ENCODE measurements around the gene TTC7B.

The TTC7B gene

GRCh38 chr14:90778571-90779255 is 37.5 kb downstream of the TTC7B start:
- no peak overlapping the region for H3K27ac ChIP-seq (ENCODE audit: poor library complexity, severe bottlenecking)
- H3K4me3 ChIP-seq (ENCODE audit: severe bottlenecking): no peak overlapping the region
- H3K27me3 ChIP-seq (ENCODE audit: insufficient read depth, poor library complexity, severe bottlenecking): no peaks in the 10 kb centered on the region
- TF ChIP-seq CTCF (IDR thresholded peaks at IDR 0.05; ENCODE audit: poor library complexity, severe bottlenecking): no peak
- peaks cover 3% of the 10 kb centered on the region for H3K4me1 ChIP-seq (ENCODE audit: insufficient read depth, poor library complexity, severe bottlenecking)
- H3K9me3 ChIP-seq (ENCODE audit: severe bottlenecking): no peaks in the 10 kb centered on the region
- DNase-seq (ENCODE audit: low spot score) (peak; percentile 35), ATAC-seq (ENCODE audit: low read depth) (no peak)
- H3K36me3 ChIP-seq (ENCODE audit: low read depth): peaks cover 26% of the 10 kb centered on the region

GRCh38 chr14:90777830-90778485 is 38.3 kb downstream of the TTC7B start:
- Histone ChIP-seq H3K36me3 (ENCODE audit: low read depth) (peaks cover 26% of the 10 kb centered on the region), H3K9me3 (ENCODE audit: severe bottlenecking) (no peaks in the 10 kb centered on the region), H3K4me3 (ENCODE audit: severe bottlenecking) (no peak overlapping the region), H3K27ac (ENCODE audit: poor library complexity, severe bottlenecking) (no peak overlapping the region), H3K27me3 (ENCODE audit: insufficient read depth, poor library complexity, severe bottlenecking) (no peaks in the 10 kb centered on the region), H3K4me1 (ENCODE audit: insufficient read depth, poor library complexity, severe bottlenecking) (peaks cover 3% of the 10 kb centered on the region)
- peak; percentile 61 for DNase-seq (ENCODE audit: low spot score)
- TF ChIP-seq CTCF (IDR thresholded peaks at IDR 0.05; ENCODE audit: poor library complexity, severe bottlenecking): no peak
- ATAC-seq (ENCODE audit: low read depth): no peak

GRCh38 chr14:90777358-90777757 is 38.9 kb downstream of the TTC7B start:
- TF ChIP-seq CTCF (IDR thresholded peaks at IDR 0.05; ENCODE audit: poor library complexity, severe bottlenecking): no peak
- DNase-seq (ENCODE audit: low spot score): peak; percentile 18
- H3K27me3 ChIP-seq (ENCODE audit: insufficient read depth, poor library complexity, severe bottlenecking): no peaks in the 10 kb centered on the region
- no peak overlapping the region for H3K4me3 ChIP-seq (ENCODE audit: severe bottlenecking)
- no peaks in the 10 kb centered on the region for H3K9me3 ChIP-seq (ENCODE audit: severe bottlenecking)
- H3K36me3 ChIP-seq (ENCODE audit: low read depth): peaks cover 30% of the 10 kb centered on the region
- no peak for ATAC-seq (ENCODE audit: low read depth)
- no peak overlapping the region for H3K27ac ChIP-seq (ENCODE audit: poor library complexity, severe bottlenecking)
- H3K4me1 ChIP-seq (ENCODE audit: insufficient read depth, poor library complexity, severe bottlenecking): peaks cover 3% of the 10 kb centered on the region

- Histone ChIP-seq H3K27ac (ENCODE audit: poor library complexity, severe bottlenecking) (no peak overlapping the region), H3K4me1 (ENCODE audit: insufficient read depth, poor library complexity, severe bottlenecking) (no peaks in the 10 kb centered on the region), H3K36me3 (ENCODE audit: low read depth) (peaks cover 31% of the 10 kb centered on the region), H3K4me3 (ENCODE audit: severe bottlenecking) (no peak overlapping the region), H3K9me3 (ENCODE audit: severe bottlenecking) (no peaks in the 10 kb centered on the region), H3K27me3 (ENCODE audit: insufficient read depth, poor library complexity, severe bottlenecking) (no peaks in the 10 kb centered on the region)
- no peak for ATAC-seq (ENCODE audit: low read depth)
- TF ChIP-seq CTCF (IDR thresholded peaks at IDR 0.05; ENCODE audit: poor library complexity, severe bottlenecking): no peak
- peak; percentile 2 for DNase-seq (ENCODE audit: low spot score)
These were observed 40.8 kb downstream of the TTC7B start for GRCh38 chr14:90775441-90775840.

- Histone ChIP-seq H3K27ac (ENCODE audit: poor library complexity, severe bottlenecking) (no peak overlapping the region), H3K27me3 (ENCODE audit: insufficient read depth, poor library complexity, severe bottlenecking) (no peaks in the 10 kb centered on the region), H3K36me3 (ENCODE audit: low read depth) (peaks cover 26% of the 10 kb centered on the region), H3K4me1 (ENCODE audit: insufficient read depth, poor library complexity, severe bottlenecking) (no peaks in the 10 kb centered on the region), H3K4me3 (ENCODE audit: severe bottlenecking) (no peak overlapping the region), H3K9me3 (ENCODE audit: severe bottlenecking) (no peaks in the 10 kb centered on the region)
- DNase-seq (ENCODE audit: low spot score): no peak
- no peak for ATAC-seq (ENCODE audit: low read depth)
- no peak for TF ChIP-seq CTCF (IDR thresholded peaks at IDR 0.05; ENCODE audit: poor library complexity, severe bottlenecking)
These were observed 41.9 kb downstream of the TTC7B start for GRCh38 chr14:90774316-90774715.

Measured in RWPE2 (cell line).